Hematopoietic multipotent progenitor cell treated with erythropoietin and hydrocortisone succinate and interleukin-3 and kit ligand, for 6 days (in vitro differentiated cells): ENCODE data around the gene INHA.

Experiments
- DNase-seq: peaks from one replicate; pipeline ENCODE4 v3.0.0-alpha.2; 2015

The INHA gene

GRCh38 chr2:219575566-219576504, 3.7 kb downstream of the INHA start:
- no peak for DNase-seq

- no peak for DNase-seq
Observed at GRCh38 chr2:219576505-219577388, 4.6 kb downstream of the INHA start.

DNA sequence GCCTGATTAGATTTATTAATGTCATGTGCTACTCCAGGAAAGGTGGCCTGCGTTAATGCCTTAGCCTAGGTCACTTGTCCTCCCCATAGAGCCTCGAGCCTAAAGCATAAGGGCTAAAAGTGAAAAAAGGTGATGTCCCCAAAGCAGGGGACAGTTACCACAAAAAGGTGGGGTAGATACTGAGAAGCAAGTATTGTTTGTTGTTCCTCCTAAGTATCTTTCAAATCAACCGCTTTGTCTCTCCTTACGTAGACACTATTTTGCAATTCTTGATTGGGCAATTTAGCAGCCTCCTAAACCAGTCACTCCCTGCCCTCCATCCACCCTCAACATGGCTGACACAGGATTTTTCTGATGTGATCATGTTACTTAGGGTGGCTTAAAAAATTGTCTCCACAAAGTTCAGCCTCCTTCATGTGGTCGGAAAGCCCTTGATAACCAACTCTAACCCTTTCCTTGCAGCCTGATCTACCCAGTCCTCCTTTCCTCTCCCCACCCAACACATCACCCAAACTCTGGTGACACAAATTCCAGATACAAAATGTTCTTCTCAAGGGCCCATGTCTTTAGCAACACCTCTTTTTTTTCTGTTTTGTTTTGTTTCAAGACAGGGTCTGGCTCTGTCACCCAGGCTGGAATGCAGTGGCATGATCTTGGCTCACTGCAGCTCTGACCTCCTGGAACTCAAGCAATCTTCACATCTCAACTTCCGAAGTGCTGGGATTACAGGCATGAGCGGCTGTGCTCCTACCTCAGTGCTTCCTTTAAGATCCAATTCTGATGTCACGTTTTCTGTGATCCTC, 6.9 kb downstream of the INHA start:
- DNase-seq = peak; percentile 70

DNA sequence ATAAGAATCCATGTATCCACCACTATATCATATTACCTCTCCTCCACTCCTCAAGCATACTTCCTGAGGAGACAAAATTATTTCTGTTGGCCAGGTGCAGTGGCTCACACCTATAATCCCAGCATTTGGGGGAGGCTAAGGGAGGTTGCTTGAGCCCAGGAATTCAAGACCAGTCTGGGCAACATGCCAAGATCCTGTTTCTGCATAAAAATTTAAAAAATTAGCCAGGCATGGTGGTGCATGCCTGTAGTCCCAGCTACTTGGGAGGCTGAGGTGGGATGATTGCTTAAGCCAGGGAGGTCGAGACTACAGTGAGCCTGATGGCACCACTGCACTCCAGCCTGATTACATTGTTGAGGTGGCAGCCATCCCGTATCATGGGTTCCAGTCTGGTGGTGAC, 9.2 kb downstream of the INHA start:
- DNase-seq = no peak

DNA sequence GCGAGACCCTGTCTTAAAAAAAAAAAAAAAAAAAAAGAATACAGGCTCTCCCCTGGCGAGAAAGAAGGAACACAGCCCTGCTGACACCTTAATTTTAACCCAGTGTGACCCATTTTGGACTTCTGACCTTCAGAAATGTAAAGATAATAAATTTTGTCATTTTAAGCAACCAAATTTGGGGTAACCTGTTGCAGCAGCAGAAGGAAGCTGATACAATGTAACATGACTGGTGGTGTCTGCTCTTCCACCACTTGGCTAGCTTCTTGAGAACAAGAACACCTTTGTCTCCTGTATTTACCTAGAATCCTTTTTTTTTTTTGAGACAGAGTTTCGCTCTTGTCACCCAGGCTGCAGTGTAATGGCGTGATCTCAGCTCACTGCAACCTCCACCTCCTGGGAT, 19.0 kb downstream of the INHA start:
- no peak for DNase-seq

DNA sequence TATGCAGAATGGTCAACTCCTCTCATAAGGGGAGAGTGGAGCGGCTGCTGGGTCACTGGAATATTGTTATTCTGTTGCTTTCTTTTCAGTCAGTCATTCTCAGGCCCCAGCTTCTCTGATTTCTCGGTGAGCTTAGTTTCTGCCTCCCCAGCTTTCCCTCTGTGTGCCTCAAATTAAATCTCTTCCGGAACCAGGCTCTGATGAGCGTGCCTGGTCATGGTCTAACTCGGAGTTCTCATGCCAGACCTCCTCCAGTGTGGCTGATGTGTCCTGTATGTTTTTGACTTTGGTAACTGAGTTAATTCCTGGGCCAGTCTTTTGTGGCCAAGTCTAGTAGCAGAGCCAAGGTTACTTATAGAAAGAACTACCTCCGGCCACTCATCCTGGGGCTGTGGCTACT, 20.6 kb downstream of the INHA start:
- DNase-seq = no peak

DNA sequence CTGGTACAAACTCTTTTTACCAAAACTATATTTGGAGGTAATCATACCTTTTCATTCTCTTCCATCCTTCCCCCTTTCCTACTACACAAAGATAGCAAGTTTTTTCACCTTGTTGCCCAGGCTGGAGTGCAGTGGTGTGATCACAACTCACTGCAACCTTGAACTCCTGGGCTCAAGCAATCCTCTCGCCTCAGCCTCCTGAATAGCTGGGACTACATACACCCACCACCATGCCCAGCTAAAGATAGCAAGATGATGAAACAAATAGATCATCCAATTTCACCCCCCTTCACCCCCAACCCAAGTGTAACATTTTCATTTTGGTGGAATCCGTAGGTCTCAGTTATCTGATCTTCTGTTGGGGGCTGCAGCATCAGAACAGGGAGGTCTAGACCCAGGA, 21.0 kb downstream of the INHA start:
- DNase-seq = no peak

DNA sequence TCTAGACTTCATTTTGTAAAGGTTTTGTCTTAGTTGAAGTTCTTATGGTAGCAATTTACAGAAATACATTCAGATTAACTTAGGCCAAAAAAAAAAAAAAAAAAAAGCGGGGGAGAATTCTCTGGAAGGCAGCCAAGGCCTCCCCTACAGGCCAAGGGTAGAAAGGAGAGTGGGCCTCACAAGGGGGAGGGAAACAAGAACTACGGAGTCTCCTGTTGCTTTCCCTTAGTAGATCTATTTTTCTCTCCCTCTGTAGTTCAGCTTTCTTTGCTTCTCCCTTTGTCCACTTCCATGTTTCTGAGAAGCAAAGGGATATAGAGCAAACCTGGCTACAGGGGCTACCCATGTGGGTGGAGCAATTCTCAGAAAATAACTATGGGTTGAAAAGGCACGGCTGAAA, 23.1 kb downstream of the INHA start:
- peak; percentile 83 for DNase-seq

- peak; percentile 50 for DNase-seq
Observed at GRCh38 chr2:219596954-219597551, 24.9 kb downstream of the INHA start.

- DNase-seq = peak; percentile 99
Observed at GRCh38 chr2:219597552-219598307, 25.6 kb downstream of the INHA start, which contains the start of gene STK11IP. Gene STK11IP (plus strand): TSS chr2:219597857. CDS start chr2:219598120, 263 bp downstream.

GRCh38 chr2:219598308-219599078, 26.4 kb downstream of the INHA start:
- DNase-seq = no peak

- peak; percentile 40 for DNase-seq
Observed at GRCh38 chr2:219603771-219604170, 31.7 kb downstream of the INHA start.

DNA sequence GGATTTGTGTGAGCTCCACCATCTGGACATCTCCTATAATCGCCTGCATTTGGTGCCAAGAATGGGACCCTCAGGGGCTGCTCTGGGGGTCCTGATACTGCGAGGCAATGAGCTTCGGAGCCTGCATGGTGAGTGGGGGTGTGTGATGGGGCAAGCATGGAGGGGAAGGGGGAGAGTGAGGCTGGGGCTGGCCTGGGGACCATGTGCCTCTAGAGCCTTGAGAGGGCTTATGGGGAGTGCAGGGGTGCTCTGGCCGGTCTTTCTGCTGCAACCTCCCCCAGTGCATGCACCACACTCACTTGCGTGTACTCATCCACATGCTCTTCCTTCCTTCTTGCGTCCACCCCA, 33.5 kb downstream of the INHA start:
- no peak for DNase-seq

- no peak for DNase-seq
Observed at GRCh38 chr2:219607931-219608330, 35.8 kb downstream of the INHA start.

GRCh38 chr2:219608399-219608964, 36.4 kb downstream of the INHA start:
- DNase-seq = no peak

DNA sequence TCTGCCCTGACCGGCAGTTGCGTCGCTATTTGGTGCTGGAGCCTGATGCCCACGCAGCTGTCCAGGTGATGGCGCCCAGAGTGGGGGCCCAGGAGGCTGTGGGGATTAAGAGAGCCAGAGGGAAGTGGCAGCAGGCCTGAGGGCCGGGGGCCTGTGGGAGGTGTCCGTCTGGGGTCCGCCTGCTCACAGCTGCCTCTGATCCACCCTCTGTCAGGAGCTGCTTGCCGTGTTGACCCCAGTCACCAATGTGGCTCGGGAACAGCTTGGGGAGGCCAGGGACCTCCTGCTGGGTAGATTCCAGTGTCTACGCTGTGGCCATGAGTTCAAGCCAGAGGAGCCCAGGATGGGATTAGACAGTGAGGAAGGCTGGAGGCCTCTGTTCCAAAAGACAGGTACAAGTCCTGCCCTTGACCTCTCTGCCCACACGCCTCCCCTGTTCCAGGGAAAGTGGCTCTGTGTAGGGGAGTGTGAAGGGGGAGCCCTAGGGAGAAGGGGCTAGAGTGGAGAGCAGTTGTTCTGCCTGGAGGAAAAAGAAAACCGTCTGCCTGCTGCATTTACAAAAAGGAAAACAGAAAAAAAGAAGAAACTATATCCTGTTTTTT, 37.1 kb downstream of the INHA start:
- DNase-seq = no peak

GRCh38 chr2:219611306-219611705, 39.2 kb downstream of the INHA start:
- DNase-seq = no peak

GRCh38 chr2:219611866-219612576, 39.9 kb downstream of the INHA start:
- no peak for DNase-seq

DNA sequence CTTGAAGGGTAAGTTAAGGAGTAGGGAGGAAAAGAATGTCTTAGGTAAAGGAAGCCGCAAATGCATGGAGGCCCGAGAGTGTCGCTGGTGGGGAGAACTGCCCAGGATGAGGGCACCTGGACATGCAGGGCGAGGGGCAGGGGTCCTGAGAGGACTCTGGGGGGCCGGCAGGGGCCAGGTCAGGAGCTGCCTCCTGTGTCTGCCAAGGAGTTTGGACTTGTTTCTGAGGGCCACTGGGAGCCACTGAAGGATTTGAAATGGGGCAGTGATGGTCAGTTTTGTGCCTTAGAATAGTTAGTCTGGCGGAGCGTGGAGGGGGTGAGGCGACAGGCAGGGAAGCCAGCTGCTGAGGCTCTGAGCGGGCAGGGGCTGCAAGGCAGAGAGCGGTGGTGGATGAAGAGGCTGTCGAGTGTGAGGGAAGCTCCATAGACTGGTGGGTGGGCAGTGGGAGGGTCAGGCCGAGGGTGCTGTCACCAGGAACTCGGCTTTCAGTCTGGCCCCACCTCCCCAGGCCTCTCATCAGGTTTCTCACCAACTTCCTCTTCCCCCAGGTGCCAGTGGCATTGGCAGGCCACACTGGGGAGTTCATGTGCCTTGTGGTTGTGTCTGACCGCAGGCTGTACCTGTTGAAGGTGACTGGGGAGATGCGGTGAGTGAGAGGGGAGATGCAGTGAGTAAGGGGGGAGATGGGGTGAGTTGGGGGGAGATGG, 40.6 kb downstream of the INHA start:
- no peak for DNase-seq
